IPS-18a (cell line): Measurements from ENCODE around the gene KNL1.
"Not testable (repeated sequence)": the region's sequence is repeated elsewhere in the genome, so short reads cannot be mapped to it uniquely, and the experiment has no call there.

ENCODE experiments used
- H3K27ac ChIP-seq: one replicate; pipeline ENCODE4 v1.5.1; 2013; ENCODE audit warnings: low read length
- H3K27me3 ChIP-seq: one replicate; pipeline ENCODE4 v1.6.1; 2013; ENCODE audit warnings: mild to moderate bottlenecking, low read length; ENCODE audit not compliant: control insufficient read depth, insufficient read depth
- H3K36me3 ChIP-seq: one replicate; pipeline ENCODE4 v1.6.1; 2013; ENCODE audit warnings: low read depth, low read length; ENCODE audit not compliant: control insufficient read depth
- H3K4me1 ChIP-seq: one replicate; pipeline ENCODE4 v1.6.1; 2013; ENCODE audit warnings: low read depth, low read length; ENCODE audit not compliant: control insufficient read depth
- H3K4me3 ChIP-seq: one replicate; pipeline ENCODE4 v1.5.1; 2013; ENCODE audit warnings: low read length
- H3K9ac ChIP-seq: one replicate; pipeline ENCODE4 v1.6.1; 2013; ENCODE audit warnings: mild to moderate bottlenecking, low read length, moderate library complexity
- H3K9me3 ChIP-seq: one replicate; pipeline ENCODE4 v1.6.1; 2013; ENCODE audit warnings: low read depth, low read length; ENCODE audit not compliant: control insufficient read depth

The KNL1 gene

DNA sequence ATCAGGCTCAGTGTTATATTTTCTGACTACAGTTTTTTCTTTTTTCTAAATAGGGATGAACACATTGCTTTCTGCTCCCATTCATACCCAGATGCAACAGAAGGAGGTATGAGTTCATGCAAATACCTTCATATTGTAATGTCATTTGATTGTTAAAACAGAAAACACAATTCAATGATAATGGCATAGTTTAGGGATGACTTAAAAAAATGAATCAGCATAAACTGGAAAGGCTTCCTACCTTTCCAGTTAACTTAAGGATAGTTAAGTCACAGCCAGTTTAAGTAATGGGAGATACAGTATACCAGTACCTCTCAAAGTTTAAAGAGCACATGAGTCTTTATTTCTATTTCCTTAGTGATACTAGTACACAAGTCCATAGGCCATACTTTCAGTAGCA is 24.9 kb downstream of the KNL1 start:
- Histone ChIP-seq H3K9ac (no peak overlapping the region), H3K36me3 (peaks cover 13% of the 10 kb centered on the region), H3K27me3 (no peaks in the 10 kb centered on the region), H3K27ac (no peak overlapping the region), H3K4me3 (no peak overlapping the region), H3K9me3 (no peaks in the 10 kb centered on the region), H3K4me1 (no peaks in the 10 kb centered on the region)

DNA sequence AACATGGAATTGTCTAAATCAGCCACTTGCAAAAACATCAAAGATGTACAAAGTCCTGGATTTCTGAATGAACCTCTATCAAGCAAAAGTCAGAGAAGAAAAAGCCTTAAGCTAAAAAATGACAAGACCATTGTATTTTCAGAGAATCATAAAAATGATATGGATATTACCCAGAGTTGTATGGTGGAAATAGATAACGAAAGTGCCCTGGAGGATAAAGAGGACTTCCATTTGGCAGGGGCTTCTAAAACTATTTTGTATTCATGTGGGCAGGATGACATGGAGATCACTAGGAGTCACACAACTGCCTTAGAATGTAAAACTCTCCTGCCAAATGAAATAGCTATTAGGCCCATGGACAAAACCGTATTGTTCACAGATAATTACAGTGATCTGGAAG is 29.3 kb downstream of the KNL1 start:
- H3K27ac ChIP-seq, result no peak overlapping the region
- H3K9ac ChIP-seq, result no peak overlapping the region
- H3K27me3 ChIP-seq, result no peaks in the 10 kb centered on the region
- H3K9me3 ChIP-seq, result no peaks in the 10 kb centered on the region
- H3K4me1 ChIP-seq, result no peaks in the 10 kb centered on the region
- H3K36me3 ChIP-seq, result peaks cover 13% of the 10 kb centered on the region
- H3K4me3 ChIP-seq, result no peak overlapping the region

DNA sequence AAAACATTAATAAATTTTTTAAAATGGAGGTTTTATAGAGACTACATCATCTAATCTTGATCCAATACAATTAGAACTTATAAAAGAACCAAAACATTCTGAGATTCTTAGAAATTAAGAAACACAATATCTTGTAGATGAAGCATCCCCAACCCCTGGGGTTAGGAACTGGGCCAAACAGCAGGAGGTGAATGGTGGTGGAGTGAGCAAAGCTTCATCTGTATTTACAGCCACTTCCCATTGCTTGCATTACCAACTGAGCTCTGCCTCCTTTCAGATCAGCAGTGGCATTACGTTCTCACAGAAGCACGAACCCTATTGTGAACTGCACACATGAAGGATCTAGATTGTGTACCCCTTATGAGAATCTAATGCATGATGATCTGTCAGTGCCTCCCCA is 36.3 kb downstream of the KNL1 start:
- Histone ChIP-seq H3K4me3 (no peak overlapping the region), H3K4me1 (no peaks in the 10 kb centered on the region), H3K36me3 (peaks cover 9% of the 10 kb centered on the region), H3K27ac (no peak overlapping the region), H3K9me3 (no peaks in the 10 kb centered on the region), H3K9ac (no peak overlapping the region), H3K27me3 (no peaks in the 10 kb centered on the region)

DNA sequence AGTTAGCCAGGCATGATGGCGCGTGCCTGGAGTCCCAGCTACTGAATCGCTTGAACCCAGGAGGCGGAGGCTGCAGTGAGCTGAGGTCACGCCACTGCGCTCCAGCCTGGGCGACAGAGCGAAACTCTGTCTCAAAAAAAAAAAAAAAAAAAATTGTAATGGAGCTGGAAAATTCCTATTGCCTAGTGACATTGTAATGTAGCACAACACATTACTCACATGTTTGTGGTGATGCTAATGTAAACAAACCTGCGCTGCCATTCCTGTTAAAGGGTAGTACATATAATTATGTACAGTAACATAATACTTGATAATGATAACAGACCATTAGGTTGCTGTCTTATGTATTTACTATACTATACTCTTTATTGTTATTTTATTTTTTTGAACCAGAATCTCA is 39.1 kb downstream of the KNL1 start:
- Histone ChIP-seq H3K27me3 (no peaks in the 10 kb centered on the region), H3K36me3 (peaks cover 12% of the 10 kb centered on the region)

DNA sequence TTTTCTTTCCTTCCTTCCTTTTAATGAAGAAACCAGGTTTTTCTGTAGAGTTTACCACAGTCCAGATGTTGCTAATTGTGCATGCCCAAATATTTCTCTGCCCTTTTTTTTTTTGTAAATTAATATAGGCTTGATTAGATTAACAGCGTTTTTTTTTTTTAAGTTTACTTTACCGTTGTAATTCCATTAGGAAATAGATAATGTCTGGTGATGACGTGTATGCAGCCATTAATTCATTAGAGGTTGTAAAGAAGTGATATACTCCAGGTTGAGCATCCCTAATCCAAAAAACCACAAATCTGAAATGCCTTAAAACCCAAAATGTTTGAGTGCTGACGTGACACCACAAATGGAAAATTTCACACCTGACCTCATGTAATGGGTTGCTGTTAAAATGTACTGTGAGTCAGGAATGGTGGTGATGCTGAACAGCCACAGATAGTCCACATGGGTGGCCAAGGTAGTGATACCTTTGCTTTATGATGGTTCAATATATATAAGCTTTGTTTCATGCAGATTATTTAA is 43.2 kb downstream of the KNL1 start:
- Histone ChIP-seq H3K9me3 (no peaks in the 10 kb centered on the region), H3K9ac (no peak overlapping the region), H3K36me3 (peaks cover 7% of the 10 kb centered on the region), H3K27ac (no peak overlapping the region), H3K27me3 (no peaks in the 10 kb centered on the region), H3K4me3 (no peak overlapping the region), H3K4me1 (no peaks in the 10 kb centered on the region)

More for the DNA sequence above, 39.1 kb downstream of the KNL1 start:
- Histone ChIP-seq H3K4me1 (no peaks in the 10 kb centered on the region), H3K9ac (no peak overlapping the region), H3K9me3 (no peaks in the 10 kb centered on the region), H3K27ac (no peak overlapping the region), H3K4me3 (no peak overlapping the region)

DNA sequence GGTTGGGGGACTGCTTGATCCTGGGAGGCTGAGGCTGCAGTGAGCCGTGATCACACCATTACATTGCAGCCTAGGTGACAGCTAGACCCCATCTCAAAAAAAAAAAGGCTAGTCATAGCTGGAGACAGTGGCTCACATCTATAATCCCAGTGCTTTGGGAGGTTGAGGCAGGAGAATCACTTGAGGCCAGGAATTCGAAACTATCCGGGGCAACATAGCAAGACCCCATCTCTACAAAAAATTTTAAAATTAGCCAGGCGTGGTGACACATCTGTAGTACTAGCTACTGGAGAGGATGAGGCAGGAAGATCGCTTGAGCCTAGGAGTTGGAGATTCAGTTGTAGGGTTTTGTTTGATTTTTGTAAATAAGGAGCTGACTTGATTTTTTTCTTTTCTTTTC is 45.6 kb downstream of the KNL1 start:
- no peak overlapping the region for H3K4me3 ChIP-seq
- H3K27ac ChIP-seq, result no peak overlapping the region
- no peaks in the 10 kb centered on the region for H3K27me3 ChIP-seq
- H3K36me3 ChIP-seq, result peaks cover 3% of the 10 kb centered on the region
- no peak overlapping the region for H3K9ac ChIP-seq
- no peaks in the 10 kb centered on the region for H3K4me1 ChIP-seq
- no peaks in the 10 kb centered on the region for H3K9me3 ChIP-seq

DNA sequence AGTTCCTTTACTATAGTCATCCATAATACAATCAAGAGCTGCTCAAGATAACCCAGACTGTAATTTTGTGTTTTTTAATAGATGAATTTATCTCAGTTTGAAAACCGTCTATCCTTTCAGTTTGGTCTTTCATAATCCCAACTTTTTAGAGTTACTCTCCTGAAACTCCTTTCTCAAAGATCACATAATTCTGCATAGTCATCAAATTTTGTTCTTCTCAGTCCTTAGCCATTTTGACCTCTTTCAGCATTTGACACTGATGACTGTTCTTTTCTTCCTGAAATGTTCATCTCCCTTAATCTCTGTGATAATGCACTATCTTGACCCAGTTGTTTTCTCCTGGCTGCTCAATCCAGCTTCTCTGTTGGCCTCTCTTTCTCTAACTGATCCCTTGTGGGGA is 53.5 kb downstream of the KNL1 start:
- Histone ChIP-seq H3K27ac (no peak overlapping the region), H3K27me3 (no peaks in the 10 kb centered on the region), H3K4me1 (no peaks in the 10 kb centered on the region), H3K36me3 (peaks cover 10% of the 10 kb centered on the region), H3K4me3 (no peak overlapping the region), H3K9ac (no peak overlapping the region), H3K9me3 (no peaks in the 10 kb centered on the region)

DNA sequence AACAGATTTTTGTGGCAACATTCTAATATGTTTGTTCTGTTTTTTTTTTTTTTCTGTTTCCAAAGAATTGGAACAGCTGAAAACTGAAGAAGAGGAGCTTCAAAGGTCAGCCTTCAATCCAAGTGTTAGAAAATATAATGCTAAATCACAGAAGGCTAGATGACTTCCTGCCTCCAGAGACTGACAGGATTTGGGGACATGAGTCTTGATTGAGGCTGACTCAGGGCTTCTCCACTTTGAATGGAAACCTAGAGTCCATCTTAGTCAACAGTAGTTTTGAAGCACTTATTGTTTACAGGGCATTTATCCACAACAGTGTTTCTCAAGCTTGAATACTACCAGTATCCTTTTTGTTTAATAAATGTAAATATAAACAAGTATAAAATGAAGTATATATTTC is 56.4 kb downstream of the KNL1 start:
- no peaks in the 10 kb centered on the region for H3K27me3 ChIP-seq
- H3K4me1 ChIP-seq, result no peaks in the 10 kb centered on the region
- no peak overlapping the region for H3K9ac ChIP-seq
- peaks cover 10% of the 10 kb centered on the region for H3K36me3 ChIP-seq
- H3K4me3 ChIP-seq, result no peak overlapping the region
- no peak overlapping the region for H3K27ac ChIP-seq
- H3K9me3 ChIP-seq, result no peaks in the 10 kb centered on the region

DNA sequence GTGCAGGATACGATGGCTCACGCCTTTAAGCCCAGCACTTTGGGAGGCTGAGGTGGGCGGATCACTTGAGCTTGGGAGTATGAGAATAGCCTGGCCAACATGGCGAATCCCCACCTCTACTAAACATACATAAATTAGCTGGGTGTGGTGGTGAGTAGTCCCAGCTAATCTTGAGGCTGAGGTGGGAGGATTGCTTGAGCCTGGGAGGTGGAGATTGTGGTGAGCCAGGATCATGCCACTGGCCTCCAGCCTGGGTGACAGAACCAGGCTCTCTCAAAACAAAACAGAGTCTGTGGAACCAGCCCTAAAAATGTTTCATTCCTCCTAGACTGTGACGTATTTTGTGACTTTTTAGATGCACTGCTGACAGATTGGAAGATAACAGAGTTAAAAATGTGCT is 66.6 kb downstream of the KNL1 start:
- H3K36me3 ChIP-seq, result peaks cover 10% of the 10 kb centered on the region
- H3K9ac ChIP-seq, result no peak overlapping the region
- no peaks in the 10 kb centered on the region for H3K27me3 ChIP-seq
- H3K27ac ChIP-seq, result no peak overlapping the region
- no peak overlapping the region for H3K4me3 ChIP-seq
- H3K4me1 ChIP-seq, result no peaks in the 10 kb centered on the region
- H3K9me3 ChIP-seq, result no peaks in the 10 kb centered on the region

DNA sequence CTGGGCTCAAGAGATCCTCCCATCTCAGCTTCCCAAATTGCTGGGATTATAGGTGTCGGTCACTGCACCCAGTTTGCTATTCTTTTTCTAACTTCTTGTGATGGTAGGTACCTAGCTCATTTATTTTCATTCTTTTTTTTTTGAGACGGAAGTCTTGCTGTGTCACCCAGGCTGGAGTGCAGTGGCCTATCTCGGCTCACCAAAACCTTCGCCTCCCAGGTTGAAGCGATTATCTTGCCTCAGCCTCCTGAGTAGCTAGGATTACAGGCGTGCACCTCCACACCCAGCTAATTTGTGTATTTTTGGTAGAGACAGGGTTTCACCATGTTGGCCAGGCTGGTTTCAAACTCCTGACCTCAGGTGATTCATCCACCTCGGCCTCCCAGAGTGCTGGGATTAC is 70.9 kb downstream of the KNL1 start:
- H3K9me3 ChIP-seq, result no peaks in the 10 kb centered on the region
- no peaks in the 10 kb centered on the region for H3K4me1 ChIP-seq
- no peak overlapping the region for H3K27ac ChIP-seq
- H3K9ac ChIP-seq, result no peak overlapping the region
- H3K4me3 ChIP-seq, result no peak overlapping the region
- H3K27me3 ChIP-seq, result no peaks in the 10 kb centered on the region
- peaks cover 4% of the 10 kb centered on the region for H3K36me3 ChIP-seq

DNA sequence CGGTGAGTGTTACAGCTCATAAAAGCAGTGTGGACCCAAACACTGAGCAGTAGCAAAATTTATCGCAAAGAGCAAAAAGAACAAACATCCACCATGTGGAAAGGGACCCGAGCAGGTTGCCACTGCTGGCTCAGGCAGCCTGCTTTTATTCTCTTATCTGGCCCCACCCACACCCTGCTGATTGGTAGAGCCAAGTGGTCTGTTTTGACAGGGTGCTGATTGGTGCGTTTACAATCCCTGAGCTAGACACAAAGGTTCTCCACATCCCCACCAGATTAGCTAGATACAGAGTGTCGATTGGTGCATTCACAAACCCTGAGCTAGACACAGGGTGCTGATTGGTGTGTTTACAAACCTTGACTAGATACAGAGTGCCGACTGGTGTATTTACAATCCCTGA is 82.2 kb downstream of the KNL1 start:
- not testable (repeated sequence) for H3K4me1 ChIP-seq, H3K9ac ChIP-seq, H3K4me3 ChIP-seq, H3K27me3 ChIP-seq, H3K27ac ChIP-seq, H3K9me3 ChIP-seq, H3K36me3 ChIP-seq

DNA sequence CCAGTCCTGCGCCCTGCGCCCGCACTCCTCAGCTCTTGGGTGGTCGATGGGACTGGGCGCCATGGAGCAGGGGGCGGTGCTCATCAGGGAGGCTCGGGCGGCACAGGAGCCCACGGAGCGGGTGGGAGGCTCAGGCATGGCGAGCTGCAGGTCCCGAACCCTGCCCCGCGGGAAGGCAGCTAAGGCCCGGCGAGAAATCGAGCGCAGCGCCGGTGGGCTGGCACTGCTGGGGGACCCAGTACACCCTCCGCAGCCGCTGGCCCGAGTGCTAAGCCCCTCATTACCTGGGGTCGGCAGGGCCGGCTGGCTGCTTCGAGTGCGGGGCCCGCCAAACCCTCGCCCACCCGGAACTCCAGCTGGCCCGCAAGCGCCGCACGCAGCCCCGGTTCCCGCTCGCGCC is 82.9 kb downstream of the KNL1 start:
- H3K9me3 ChIP-seq, H3K4me1 ChIP-seq, H3K27me3 ChIP-seq, H3K4me3 ChIP-seq, H3K36me3 ChIP-seq, H3K27ac ChIP-seq, H3K9ac ChIP-seq: not testable (repeated sequence)
